Measurements from ENCODE around the gene SPAG5. TPM values are rescaled to one million over a fixed set of nuclear protein-coding genes. Genes with fewer than 3 reads are reported as not detected.

SPAG5 gene
- total RNA-seq, 3 donors from 2014 or later (not counting 1 experiment from before 2014, with no cell fraction given): 18.0 to 19.6 (median 19.3) TPM

DNA sequence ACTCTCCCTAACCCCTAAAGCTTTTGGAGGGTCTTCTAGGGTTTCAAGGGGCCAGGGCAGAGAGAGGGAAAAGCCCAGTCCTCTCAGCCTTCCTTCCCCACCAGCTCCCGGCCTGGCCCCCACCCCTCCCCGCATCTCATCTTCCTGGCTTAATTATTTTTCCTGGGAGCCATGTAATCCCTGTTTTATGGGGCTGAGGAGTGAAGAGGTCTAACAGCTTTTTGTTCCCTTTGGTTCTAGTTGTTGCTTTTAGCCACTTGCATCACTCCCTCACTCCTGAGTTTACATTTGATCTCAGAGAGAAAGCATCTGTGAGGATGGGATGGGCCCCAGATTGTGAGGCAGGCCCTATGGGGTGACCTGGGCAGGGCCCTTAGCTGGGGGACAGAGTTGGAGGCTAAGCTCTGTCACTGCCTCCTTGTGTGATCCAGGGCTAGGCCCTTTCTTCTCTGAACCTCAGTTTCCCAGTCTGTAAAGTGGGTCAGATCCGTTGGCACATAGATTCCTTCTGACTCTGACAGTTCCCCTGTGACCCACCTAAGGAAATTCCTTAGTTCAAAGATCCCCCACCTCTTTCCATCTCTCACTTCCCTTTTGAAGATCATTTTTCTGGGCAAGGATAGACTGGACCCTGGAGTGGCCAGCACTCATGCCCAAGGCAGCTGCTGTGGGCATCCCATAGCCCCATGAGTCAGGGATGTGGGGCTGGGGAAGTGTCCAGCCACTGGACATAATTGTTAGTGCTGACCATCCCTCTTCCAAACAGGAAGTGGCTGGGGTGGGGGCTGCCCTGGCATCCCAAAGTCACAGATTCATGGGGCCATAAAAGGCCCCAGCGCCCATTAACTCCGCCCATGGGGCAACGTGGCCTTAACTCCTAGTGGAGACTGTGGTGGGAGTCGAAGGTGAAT is 66.5 kb downstream of the SPAG5 start:
- 89% methylated on average over 6 of the region's 7 CpGs for WGBS (ENCODE audit: insufficient coverage)
- H3K9me3 Mint-ChIP-seq: no peaks in the 10 kb centered on the region
- ATAC-seq: no peak
- H3K27ac Mint-ChIP-seq: no peak overlapping the region
- Histone ChIP-seq H3K4me1 (ENCODE audit: control insufficient read depth, insufficient read depth, low read length) (no peaks in the 10 kb centered on the region), H3K36me3 (ENCODE audit: control insufficient read depth, insufficient read depth, low read length) (no peaks in the 10 kb centered on the region), H3K27ac (ENCODE audit: low read length) (no peak overlapping the region), H3K4me3 (ENCODE audit: low read length) (no peak overlapping the region), H3K27me3 (ENCODE audit: control insufficient read depth, insufficient read depth, low read length) (no peaks in the 10 kb centered on the region), H3K9me3 (ENCODE audit: control insufficient read depth, insufficient read depth, low read length) (no peaks in the 10 kb centered on the region)
- no peaks in the 10 kb centered on the region for H3K36me3 Mint-ChIP-seq
- H3K27me3 Mint-ChIP-seq (ENCODE audit: low read depth in 2 of 2): peaks cover 0 to 2% of the 10 kb centered on the region in 2 donors
- TF ChIP-seq, protein P1, sequence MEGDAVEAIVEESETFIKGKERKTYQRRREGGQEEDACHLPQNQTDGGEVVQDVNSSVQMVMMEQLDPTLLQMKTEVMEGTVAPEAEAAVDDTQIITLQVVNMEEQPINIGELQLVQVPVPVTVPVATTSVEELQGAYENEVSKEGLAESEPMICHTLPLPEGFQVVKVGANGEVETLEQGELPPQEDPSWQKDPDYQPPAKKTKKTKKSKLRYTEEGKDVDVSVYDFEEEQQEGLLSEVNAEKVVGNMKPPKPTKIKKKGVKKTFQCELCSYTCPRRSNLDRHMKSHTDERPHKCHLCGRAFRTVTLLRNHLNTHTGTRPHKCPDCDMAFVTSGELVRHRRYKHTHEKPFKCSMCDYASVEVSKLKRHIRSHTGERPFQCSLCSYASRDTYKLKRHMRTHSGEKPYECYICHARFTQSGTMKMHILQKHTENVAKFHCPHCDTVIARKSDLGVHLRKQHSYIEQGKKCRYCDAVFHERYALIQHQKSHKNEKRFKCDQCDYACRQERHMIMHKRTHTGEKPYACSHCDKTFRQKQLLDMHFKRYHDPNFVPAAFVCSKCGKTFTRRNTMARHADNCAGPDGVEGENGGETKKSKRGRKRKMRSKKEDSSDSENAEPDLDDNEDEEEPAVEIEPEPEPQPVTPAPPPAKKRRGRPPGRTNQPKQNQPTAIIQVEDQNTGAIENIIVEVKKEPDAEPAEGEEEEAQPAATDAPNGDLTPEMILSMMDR (IDR thresholded peaks at IDR 0.05): no peak
- H3K4me3 Mint-ChIP-seq: no peak overlapping the region
- intact Hi-C loops (cut with micrococcal nuclease): no loop called here
- no peaks in the 10 kb centered on the region for H3K4me1 Mint-ChIP-seq
- no peak for DNase-seq

GRCh38 chr17:28530926-28531325 is 67.9 kb downstream of the SPAG5 start:
- Histone ChIP-seq H3K27me3 (ENCODE audit: control insufficient read depth, insufficient read depth, low read length) (no peaks in the 10 kb centered on the region), H3K9me3 (ENCODE audit: control insufficient read depth, insufficient read depth, low read length) (no peaks in the 10 kb centered on the region), H3K4me1 (ENCODE audit: control insufficient read depth, insufficient read depth, low read length) (no peaks in the 10 kb centered on the region), H3K27ac (ENCODE audit: low read length) (no peak overlapping the region), H3K36me3 (ENCODE audit: control insufficient read depth, insufficient read depth, low read length) (no peaks in the 10 kb centered on the region), H3K4me3 (ENCODE audit: low read length) (no peak overlapping the region)
- H3K9me3 Mint-ChIP-seq: no peaks in the 10 kb centered on the region
- H3K4me1 Mint-ChIP-seq: no peaks in the 10 kb centered on the region
- peaks cover 0 to 2% of the 10 kb centered on the region in 2 donors for H3K27me3 Mint-ChIP-seq (ENCODE audit: low read depth in 2 of 2)
- no peak overlapping the region for H3K27ac Mint-ChIP-seq
- intact Hi-C loops (cut with micrococcal nuclease): no loop called here
- ATAC-seq (no peak), DNase-seq (no peak)
- TF ChIP-seq, protein P1 (IDR thresholded peaks at IDR 0.05): no peak
- WGBS (ENCODE audit: insufficient coverage): 81% methylated on average over 7 of the region's 7 CpGs
- H3K4me3 Mint-ChIP-seq: no peak overlapping the region
- no peaks in the 10 kb centered on the region for H3K36me3 Mint-ChIP-seq

GRCh38 chr17:28530250-28530649 is 68.6 kb downstream of the SPAG5 start:
- intact Hi-C loops (cut with micrococcal nuclease): no loop called here
- H3K4me3 Mint-ChIP-seq: no peak overlapping the region
- H3K36me3 ChIP-seq (ENCODE audit: control insufficient read depth, insufficient read depth, low read length): no peaks in the 10 kb centered on the region
- H3K27me3 ChIP-seq (ENCODE audit: control insufficient read depth, insufficient read depth, low read length): no peaks in the 10 kb centered on the region
- TF ChIP-seq, protein P1 (IDR thresholded peaks at IDR 0.05): no peak
- ATAC-seq (no peak), DNase-seq (no peak)
- no peak overlapping the region for H3K4me3 ChIP-seq (ENCODE audit: low read length)
- H3K36me3 Mint-ChIP-seq: no peaks in the 10 kb centered on the region
- no peaks in the 10 kb centered on the region for H3K4me1 Mint-ChIP-seq
- 96% methylated on average over 4 of the region's 4 CpGs for WGBS (ENCODE audit: insufficient coverage)
- H3K27me3 Mint-ChIP-seq (ENCODE audit: low read depth in 2 of 2): peaks cover 0 to 2% of the 10 kb centered on the region in 2 donors
- H3K9me3 Mint-ChIP-seq: no peaks in the 10 kb centered on the region
- no peaks in the 10 kb centered on the region for H3K4me1 ChIP-seq (ENCODE audit: control insufficient read depth, insufficient read depth, low read length)
- H3K9me3 ChIP-seq (ENCODE audit: control insufficient read depth, insufficient read depth, low read length): no peaks in the 10 kb centered on the region
- no peak overlapping the region for H3K27ac Mint-ChIP-seq
- no peak overlapping the region for H3K27ac ChIP-seq (ENCODE audit: low read length)
